Stimulated activated CD4-positive, alpha-beta T cell treated with anti-CD3 and anti-CD28 coated beads, TNF-alpha, amount 100 ng/mL, for 1 hour (primary cell): ENCODE data around the gene CLK2.

Experiments
- DNase-seq, 3 donors: peaks; one replicate each; pipeline ENCODE4 v3.0.0-alpha.2; 2020; ENCODE audit warnings: low read depth in 3 of 3, low spot score in 1 of 3

Gene CLK2

GRCh38 chr1:155273343-155274245, at the start of gene CLK2:
TSS of gene CLK2 (minus strand) at chr1:155273504. CDS start at chr1:155270977, 2,527 bp downstream.
- peak; percentile 74 to 91 (median 84) for DNase-seq

GRCh38 chr1:155322571-155322952, 49.3 kb upstream of the CLK2 start:
- DNase-seq = no peak

GRCh38 chr1:155321639-155322503, 48.6 kb upstream of the CLK2 start:
- no peak for DNase-seq

- DNase-seq = peak in 1 of 3 donors; percentile 64
These were observed 47.6 kb upstream of the CLK2 start, which contains the start of gene RUSC1 for GRCh38 chr1:155320661-155321617. TSS of gene RUSC1 (plus strand) at chr1:155320894. CDS start at chr1:155321774, 880 bp downstream.

- no peak for DNase-seq
These were observed 46.9 kb upstream of the CLK2 start for GRCh38 chr1:155320252-155320651.

- no peak for DNase-seq
These were observed 46.2 kb upstream of the CLK2 start for GRCh38 chr1:155319536-155319935.

- DNase-seq = no peak
These were observed 44.8 kb upstream of the CLK2 start for GRCh38 chr1:155318082-155318481.

GRCh38 chr1:155316922-155317321, 43.6 kb upstream of the CLK2 start:
- no peak for DNase-seq

GRCh38 chr1:155313261-155313660, 40.0 kb upstream of the CLK2 start:
- DNase-seq = no peak

GRCh38 chr1:155309423-155310021, 36.2 kb upstream of the CLK2 start:
- no peak for DNase-seq

GRCh38 chr1:155308493-155309422, 35.5 kb upstream of the CLK2 start, which contains the start of gene FDPS:
TSS of gene FDPS (plus strand) at chr1:155308866. CDS start at chr1:155309790, 924 bp downstream.
- peak; percentile 82 to 94 (median 92) for DNase-seq

- DNase-seq = no peak
These were observed 34.0 kb upstream of the CLK2 start for GRCh38 chr1:155307247-155307740.

GRCh38 chr1:155305881-155306391, 32.6 kb upstream of the CLK2 start:
- DNase-seq = no peak

GRCh38 chr1:155304558-155305063, 31.3 kb upstream of the CLK2 start:
- no peak for DNase-seq

- DNase-seq = no peak
These were observed 28.1 kb upstream of the CLK2 start, which contains the start of gene PKLR for GRCh38 chr1:155301342-155301841. TSS of gene PKLR (minus strand) at chr1:155301438. CDS start at chr1:155301395, 43 bp downstream.

- no peak for DNase-seq
These were observed 27.4 kb upstream of the CLK2 start for GRCh38 chr1:155300553-155301329.

GRCh38 chr1:155300024-155300423, 26.7 kb upstream of the CLK2 start:
- no peak for DNase-seq
